Measurements from ENCODE around the gene FBXL19.

- TF ChIP-seq EZH2 (IDR thresholded peaks at IDR 0.05; ENCODE audit: low read length, missing control alignments) (no peak), CTCF (conservative IDR thresholded peaks at IDR 0.05 in 1 of 2, IDR thresholded peaks at IDR 0.05 in 1 of 2; ENCODE audit: low read depth in 1 of 2, low read length in 2 of 2) (no peak)
Observed at GRCh38 chr16:30896261-30896888, 27.0 kb upstream of the FBXL19 start, which contains the start of gene CTF1.

Measured in fibroblast of lung (primary cell).